MM.1S (cell line): ENCODE measurements around the gene TIFAB.

Experiments
- DNase-seq: peaks from one replicate; pipeline ENCODE4 v3.0.0-alpha.2; 2015
- H2AFZ ChIP-seq: fragments of 300-600 bp; sonication (generic); 2 replicates; pipeline ENCODE4 v1.6.0; 2016; ENCODE audit warnings: antibody characterized with exemption, low read length
- H3F3A ChIP-seq: fragments of 300-600 bp; sonication (generic); 2 replicates; pipeline ENCODE4 v1.6.1; 2016; ENCODE audit warnings: mild to moderate bottlenecking, antibody characterized with exemption, low read length, moderate library complexity, mixed read lengths; ENCODE audit not compliant: insufficient read depth
- H3K27ac ChIP-seq: fragments of 300-600 bp; sonication (generic); 2 replicates; pipeline ENCODE4 v1.5.1; 2016; ENCODE audit warnings: mild to moderate bottlenecking, low read length
- H3K27me3 ChIP-seq: fragments of 300-600 bp; sonication (generic); replicated peaks from 2 replicates; pipeline ENCODE4 v1.6.0; 2016; ENCODE audit warnings: low read length; ENCODE audit not compliant: insufficient read depth
- H3K36me3 ChIP-seq: fragments of 300-600 bp; sonication (generic); replicated peaks from 2 replicates; pipeline ENCODE4 v1.6.1; 2016; ENCODE audit warnings: mild to moderate bottlenecking, low read length, mixed read lengths; ENCODE audit not compliant: insufficient read depth
- H3K4me1 ChIP-seq: fragments of 300-600 bp; sonication (generic); 2 replicates; pipeline ENCODE4 v1.6.1; 2016; ENCODE audit warnings: low read length, mixed read lengths
- H3K4me2 ChIP-seq: fragments of 300-600 bp; sonication (generic); 2 replicates; pipeline ENCODE4 v1.6.0; 2016; ENCODE audit warnings: low read depth, low read length
- H3K4me3 ChIP-seq: fragments of 300-600 bp; sonication (generic); 2 replicates; pipeline ENCODE4 v1.5.1; 2016; ENCODE audit warnings: low read length, mixed read lengths
- H3K79me2 ChIP-seq: fragments of 300-600 bp; sonication (generic); 2 replicates; pipeline ENCODE4 v1.6.1; 2016; ENCODE audit warnings: mixed run types, low read length, mixed read lengths
- H3K9ac ChIP-seq: fragments of 300-600 bp; sonication (generic); 2 replicates; pipeline ENCODE4 v1.6.1; 2016; ENCODE audit warnings: low read length, mixed read lengths
- H3K9me2 ChIP-seq: fragments of 300-600 bp; sonication (generic); replicated peaks from 2 replicates; pipeline ENCODE4 v1.6.1; 2016; ENCODE audit warnings: mild to moderate bottlenecking, low read length, mixed read lengths; ENCODE audit not compliant: insufficient read depth
- H3K9me3 ChIP-seq: fragments of 300-600 bp; sonication (generic); replicated peaks from 2 replicates; pipeline ENCODE4 v1.6.1; 2016; ENCODE audit warnings: mild to moderate bottlenecking, low read length, mixed read lengths; ENCODE audit not compliant: insufficient read depth
- H4K20me1 ChIP-seq: fragments of 300-600 bp; sonication (generic); 2 replicates; pipeline ENCODE4 v1.6.1; 2016; ENCODE audit warnings: mild to moderate bottlenecking, low read length, moderate library complexity, mixed read lengths; ENCODE audit not compliant: insufficient read depth
- CTCF ChIP-seq: fragments of 300-600 bp; sonication (generic); IDR thresholded peaks from 2 replicates; pipeline ENCODE4 v1.5.1; 2016; ENCODE audit warnings: antibody characterized with exemption, low read length, mixed read lengths
- EZH2 ChIP-seq: fragments of 300-600 bp; sonication (generic); optimal IDR thresholded peaks from 2 replicates; pipeline ENCODE3; 2017; ENCODE audit warnings: low read depth, mild to moderate bottlenecking, antibody characterized with exemption, low read length, mixed read lengths
- EZH2phosphoT487 ChIP-seq: fragments of 300-600 bp; sonication (generic); IDR thresholded peaks from 2 replicates; pipeline ENCODE4 v1.6.1; 2018; ENCODE audit warnings: antibody characterized with exemption, low read length

TIFAB gene

GRCh38 chr5:135437796-135438560 is 14.2 kb downstream of the TIFAB start:
- Histone ChIP-seq H3K4me3 (no peak overlapping the region), H3K9ac (no peak overlapping the region), H2AFZ (no peak overlapping the region), H3K9me2 (no peaks in the 10 kb centered on the region), H3K4me1 (no peaks in the 10 kb centered on the region), H3K79me2 (no peaks in the 10 kb centered on the region), H4K20me1 (no peaks in the 10 kb centered on the region), H3K9me3 (no peaks in the 10 kb centered on the region), H3K27ac (no peak overlapping the region), H3K4me2 (no peak overlapping the region), H3K36me3 (no peaks in the 10 kb centered on the region), H3K27me3 (no peaks in the 10 kb centered on the region), H3F3A (no peaks in the 10 kb centered on the region)
- TF ChIP-seq CTCF: no peak
- TF ChIP-seq EZH2: no peak
- TF ChIP-seq EZH2phosphoT487: no peak
- DNase-seq: no peak

GRCh38 chr5:135437422-135437795 is 14.7 kb downstream of the TIFAB start:
- Histone ChIP-seq H3K4me1 (no peaks in the 10 kb centered on the region), H3F3A (no peaks in the 10 kb centered on the region), H3K4me2 (no peak overlapping the region), H3K4me3 (no peak overlapping the region), H3K36me3 (no peaks in the 10 kb centered on the region), H3K9me3 (no peaks in the 10 kb centered on the region), H3K79me2 (no peaks in the 10 kb centered on the region), H3K9ac (no peak overlapping the region), H2AFZ (no peak overlapping the region), H3K9me2 (no peaks in the 10 kb centered on the region), H3K27ac (no peak overlapping the region), H3K27me3 (no peaks in the 10 kb centered on the region), H4K20me1 (no peaks in the 10 kb centered on the region)
- TF ChIP-seq EZH2phosphoT487: no peak
- TF ChIP-seq CTCF: no peak
- TF ChIP-seq EZH2: no peak
- DNase-seq: no peak

- Histone ChIP-seq H4K20me1 (no peaks in the 10 kb centered on the region), H3K9me3 (no peaks in the 10 kb centered on the region), H3K27ac (no peak overlapping the region), H3K36me3 (no peaks in the 10 kb centered on the region), H3K9me2 (no peaks in the 10 kb centered on the region), H2AFZ (no peak overlapping the region), H3K9ac (no peak overlapping the region), H3K4me3 (no peak overlapping the region), H3K27me3 (no peaks in the 10 kb centered on the region), H3K4me1 (no peaks in the 10 kb centered on the region), H3F3A (no peaks in the 10 kb centered on the region), H3K4me2 (no peak overlapping the region), H3K79me2 (no peaks in the 10 kb centered on the region)
- DNase-seq: no peak
- TF ChIP-seq CTCF (no peak), EZH2phosphoT487 (no peak), EZH2 (no peak)
Measured at GRCh38 chr5:135436951-135437418, 15.2 kb downstream of the TIFAB start.
